Left renal pelvis (tissue), 4 donors: Measurements from ENCODE around the gene SH3D19. TPM values are rescaled to one million over a fixed set of nuclear protein-coding genes. Genes with fewer than 3 reads are reported as not detected.
A peak's percentile ranks its signal among the peaks of the same experiment; 100 is the strongest.
"Not testable (repeated sequence)": the region's sequence is repeated elsewhere in the genome, so short reads cannot be mapped to it uniquely, and the experiment has no call there.

Experiments
- DNase-seq, 4 donors: peaks; one replicate each; pipeline ENCODE4 v3.0.0-alpha.2; 2013; ENCODE audit warnings: low read depth in 4 of 4, low spot score in 3 of 4
- polyA plus RNA-seq, 4 donors: library from polyadenylated mRNA; unstranded; fragments of 120-200 nt; gene quantifications; one replicate each; pipeline ENCODE4 v1.2.1, GENCODE V29; 2013; ENCODE audit not compliant: insufficient read length in 4 of 4

SH3D19 gene
- polyA plus RNA-seq, 4 donors, result 26.6 to 34.9 (median 31.9) TPM

GRCh38 chr4:151235373-151235772 lies 90.0 kb downstream of the SH3D19 start:
- not testable (repeated sequence) for DNase-seq

GRCh38 chr4:151233600-151233999 lies 91.8 kb downstream of the SH3D19 start:
- no peak for DNase-seq

GRCh38 chr4:151231915-151232595 lies 93.3 kb downstream of the SH3D19 start:
- DNase-seq, result no peak

GRCh38 chr4:151228189-151229119 lies 97.0 kb downstream of the SH3D19 start:
- peak in 2 of 4 donors; percentile 26 to 29 for DNase-seq

- peak in 2 of 4 donors; percentile 16 to 24 for DNase-seq
Observed at GRCh38 chr4:151227731-151228130, 97.7 kb downstream of the SH3D19 start.

DNA sequence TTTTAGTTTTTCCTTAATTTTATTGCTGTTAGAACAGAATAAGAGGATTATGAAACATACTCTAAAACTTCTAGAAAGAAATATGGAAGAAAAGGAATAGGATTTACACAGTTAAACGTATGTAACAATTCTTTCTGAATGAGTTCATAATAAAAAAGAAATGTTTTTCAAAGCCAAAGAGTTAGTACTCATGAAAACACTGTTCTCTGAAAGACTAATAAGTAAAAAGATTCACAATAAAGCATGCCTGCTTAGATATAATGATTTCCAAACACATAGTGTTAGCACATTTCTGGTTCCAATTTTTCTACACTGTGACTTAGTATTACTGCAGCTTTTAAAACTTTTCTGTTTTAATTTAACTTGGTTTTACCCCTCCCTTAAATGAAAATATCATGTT lies 98.2 kb downstream of the SH3D19 start:
- DNase-seq, result no peak

- DNase-seq, result peak in 2 of 4 donors; percentile 38 to 42
Observed at GRCh38 chr4:151226004-151226932, 99.1 kb downstream of the SH3D19 start.

DNA sequence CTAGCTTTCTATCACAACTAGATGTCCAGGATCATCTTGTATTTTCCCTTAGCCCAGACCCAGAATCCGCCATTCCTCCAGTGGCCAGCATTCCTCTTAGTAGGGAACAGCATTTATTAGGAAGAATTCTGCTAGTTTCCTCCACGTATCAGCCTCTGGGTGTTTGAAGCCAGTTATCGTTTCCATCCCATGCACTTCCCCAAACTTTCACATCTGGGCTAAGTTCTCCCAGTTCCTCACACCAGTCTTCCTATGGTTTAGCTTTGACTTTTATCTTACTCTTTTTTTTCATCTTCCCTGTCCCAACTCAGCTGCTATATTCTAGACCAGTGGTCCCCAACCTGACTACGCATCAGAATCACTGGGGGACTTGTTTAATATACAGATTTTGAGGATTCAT lies 101.9 kb downstream of the SH3D19 start:
- DNase-seq, result no peak

- DNase-seq, result no peak
Observed at GRCh38 chr4:151219948-151220347, 105.5 kb downstream of the SH3D19 start.

- DNase-seq, result no peak
Observed at GRCh38 chr4:151219091-151219490, 106.3 kb downstream of the SH3D19 start.

DNA sequence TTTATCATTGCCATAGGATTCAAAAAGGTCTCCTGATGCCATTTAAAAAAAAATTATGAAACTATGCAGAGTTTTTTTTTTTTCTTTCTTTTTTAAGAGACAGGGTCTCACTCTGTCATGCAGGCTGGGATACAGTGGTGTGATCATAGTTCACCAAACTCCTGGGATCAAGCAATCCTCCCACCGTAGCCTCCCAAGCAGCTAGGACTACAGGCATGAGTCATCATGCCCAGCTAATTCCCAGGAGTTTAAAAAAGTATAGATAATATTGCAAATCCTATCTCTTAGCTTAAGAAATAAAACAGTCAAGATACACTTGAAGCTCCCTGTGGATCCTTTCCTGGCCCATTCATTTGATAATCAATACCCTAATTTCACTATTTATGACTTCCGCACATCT lies 107.1 kb downstream of the SH3D19 start:
- no peak for DNase-seq

GRCh38 chr4:151217326-151217725 lies 108.1 kb downstream of the SH3D19 start:
- DNase-seq, result no peak

- DNase-seq, result no peak
Observed at GRCh38 chr4:151215295-151215694, 110.1 kb downstream of the SH3D19 start.

GRCh38 chr4:151207868-151208267 lies 117.5 kb downstream of the SH3D19 start:
- no peak for DNase-seq

DNA sequence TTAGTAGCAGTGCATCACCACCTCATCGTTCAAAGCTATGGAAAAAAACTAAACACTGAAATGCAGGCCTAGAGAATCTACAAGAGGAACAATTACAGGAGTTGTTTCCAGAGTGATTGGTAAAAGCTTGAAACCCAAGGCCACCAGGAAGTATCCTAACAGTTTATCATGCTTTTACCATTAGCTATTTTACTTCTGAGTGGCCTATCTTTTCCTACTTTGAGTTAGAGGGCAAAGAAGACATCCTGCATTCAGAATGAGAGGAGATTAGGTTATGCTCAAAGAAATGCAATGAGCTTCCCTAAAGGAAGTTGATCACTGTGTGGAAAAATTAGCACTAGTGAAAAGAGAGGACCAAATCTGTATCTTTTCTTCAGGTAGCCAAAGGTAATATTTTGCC lies 118.2 kb downstream of the SH3D19 start:
- DNase-seq, result no peak

DNA sequence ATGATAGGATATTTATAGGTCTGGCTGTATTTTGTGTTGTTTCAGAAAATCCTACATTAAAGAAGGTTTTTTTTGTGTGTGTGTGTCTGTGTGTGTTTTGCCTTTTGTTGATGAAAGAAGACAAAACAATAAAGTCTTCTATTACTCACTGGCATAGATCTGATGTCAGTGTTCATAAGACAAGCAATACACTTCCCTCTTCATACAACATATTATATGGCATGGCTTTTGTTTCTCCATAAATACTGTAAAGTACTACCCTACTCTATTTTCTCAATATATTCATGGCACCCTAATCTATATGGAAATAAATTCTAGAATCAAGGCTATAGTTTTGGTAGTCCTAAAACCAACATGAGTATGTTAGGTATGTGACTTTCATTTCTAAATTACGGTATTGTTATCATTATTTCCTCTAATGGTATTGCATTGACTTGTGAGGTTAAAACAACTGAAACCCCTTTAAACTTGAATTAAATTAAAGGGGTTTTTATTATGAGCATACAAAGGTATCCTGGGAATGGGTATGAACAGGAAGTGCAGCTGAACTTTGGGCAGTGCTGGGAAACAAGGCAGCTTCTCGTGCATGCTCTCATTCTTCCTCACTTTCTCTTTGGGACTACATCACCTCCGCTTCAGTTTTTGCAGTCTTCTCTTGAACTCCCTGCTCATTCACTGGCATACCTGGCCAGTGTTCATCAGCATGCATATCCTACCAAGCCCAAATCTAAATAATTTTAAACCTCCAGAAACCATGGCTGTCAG lies 119.0 kb downstream of the SH3D19 start:
- no peak for DNase-seq

- no peak for DNase-seq
Observed at GRCh38 chr4:151205722-151206121, 119.7 kb downstream of the SH3D19 start.

GRCh38 chr4:151204925-151205524 lies 120.4 kb downstream of the SH3D19 start:
- DNase-seq, result no peak

DNA sequence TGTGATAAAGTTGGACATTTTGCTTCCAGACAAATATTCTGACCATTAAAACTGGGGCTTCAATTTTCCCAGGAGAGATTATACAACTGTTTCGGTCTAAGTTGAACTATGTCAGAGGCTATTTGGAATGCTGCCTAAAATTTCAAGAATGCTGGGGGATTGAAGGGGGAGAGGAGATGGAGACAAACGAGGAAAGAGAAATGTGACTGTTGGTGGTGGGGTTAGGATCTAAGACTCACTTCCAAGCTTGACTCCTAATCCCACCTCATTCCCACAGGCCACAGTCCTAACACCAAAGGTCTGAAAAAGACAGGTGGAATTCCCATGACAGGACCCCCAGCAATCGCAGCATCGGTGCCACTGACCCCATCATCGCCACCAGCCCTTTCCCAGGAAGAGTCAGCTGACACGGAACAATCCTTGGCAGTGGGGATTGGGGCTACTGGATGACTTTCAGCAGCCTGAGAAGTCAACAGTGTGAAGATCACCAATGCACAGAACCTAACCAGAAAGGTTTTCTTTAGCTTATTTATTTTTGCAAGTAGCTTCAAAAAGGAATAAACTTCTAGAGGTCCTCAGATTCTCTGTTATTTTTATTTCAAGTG lies 122.5 kb downstream of the SH3D19 start:
- peak in 2 of 4 donors; percentile 12 to 16 for DNase-seq
